AG04450 (cell line): ENCODE measurements around the gene MCF2L. TPM values are rescaled to one million over a fixed set of nuclear protein-coding genes. Genes with fewer than 3 reads are reported as not detected.

ENCODE experiments used
- CTCF ChIA-PET: fragments of 300-600, 350-600 bp; formaldehyde crosslinking; extraction: SDS; loops from one replicate; lab custom pipeline; 2022; ENCODE audit warnings: antibody characterized with exemption, inconsistent platforms; lab: Charles Lee
- POLR2A ChIA-PET: fragments of 350-600 bp; formaldehyde crosslinking; extraction: SDS; loops from one replicate; lab custom pipeline; 2021; ENCODE audit warnings: antibody characterized with exemption, inconsistent platforms; lab: Yijun Ruan, JAX
- DNase-seq: peaks from one replicate; pipeline ENCODE4 v3.0.0-alpha.2; 2011; ENCODE audit warnings: low read depth, low spot score
- H3K27ac ChIP-seq: one replicate; pipeline ENCODE4 v1.5.1; 2012; ENCODE audit warnings: low read depth, low read length, control low read depth
- H3K27me3 ChIP-seq: one replicate; pipeline ENCODE4 v1.6.0; 2012; ENCODE audit warnings: low read length; ENCODE audit not compliant: control insufficient read depth, insufficient read depth
- H3K4me3 ChIP-seq: 2 replicates; pipeline ENCODE4 v1.5.1; 2011; ENCODE audit warnings: mild to moderate bottlenecking, low read depth, low read length, control low read depth
- H3K9me3 ChIP-seq: 2 replicates; pipeline ENCODE4 v1.5.1; 2012; ENCODE audit warnings: low read length; ENCODE audit not compliant: control insufficient read depth, insufficient read depth
- CTCF ChIP-seq: IDR thresholded peaks from 2 replicates; pipeline ENCODE4 v1.5.1; 2011; ENCODE audit warnings: low read depth, low read length, control low read depth, inconsistent platforms
- polyA plus RNA-seq: library from polyadenylated mRNA; depleted of rRNA; stranded (reverse); fragments of >200 nt; gene quantifications from 2 replicates; pipeline ENCODE4 v1.2.3, GENCODE V29; 2011

MCF2L gene
- polyA plus RNA-seq, 1 experiment: 0.04 TPM

DNA sequence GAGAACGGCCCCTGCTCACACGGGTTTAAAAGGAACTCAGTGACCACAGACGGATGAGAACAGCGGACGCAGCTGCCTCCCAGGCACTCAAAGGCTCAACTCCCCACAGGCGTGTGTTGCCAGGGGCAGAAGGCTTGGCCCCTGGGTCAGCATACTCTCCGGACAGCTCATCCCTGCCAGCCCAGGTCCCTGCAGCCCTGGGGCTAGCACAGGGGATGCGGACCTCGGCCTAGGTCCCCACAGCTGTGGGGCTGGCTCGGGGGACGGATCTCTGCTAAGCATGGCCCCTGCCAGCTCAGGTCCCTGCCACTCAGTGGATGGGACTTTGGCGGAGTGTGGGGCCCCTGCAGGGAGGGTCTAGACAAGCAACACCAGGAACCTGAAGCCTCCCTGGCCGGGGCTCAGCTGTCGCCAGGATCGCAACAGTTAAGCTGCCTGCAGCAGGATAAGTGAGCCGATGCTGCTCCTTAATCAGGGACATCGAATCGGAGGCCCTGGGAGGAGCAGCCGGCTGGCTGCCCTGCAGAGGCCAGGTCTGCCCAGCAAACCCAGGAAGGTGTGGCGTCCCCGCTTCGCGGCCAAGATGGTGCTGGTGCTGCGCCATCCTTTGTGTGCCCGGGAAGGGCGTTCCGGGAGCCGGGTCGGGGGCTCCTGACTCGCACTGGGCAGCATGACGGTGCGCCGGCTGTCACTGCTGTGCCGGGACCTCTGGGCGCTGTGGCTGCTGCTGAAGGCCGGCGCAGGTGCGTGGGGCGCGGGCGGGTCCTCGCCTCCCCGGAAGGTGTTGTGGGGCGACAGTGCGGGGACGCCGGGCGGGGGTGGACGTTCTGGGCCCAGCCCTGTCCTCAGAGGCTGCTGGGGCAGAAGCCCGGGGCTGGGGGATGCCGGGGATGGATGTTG is 32.5 kb downstream of the MCF2L start:
- DNase-seq: no peak
- peaks cover 33% of the 10 kb centered on the region for H3K27me3 ChIP-seq
- H3K4me3 ChIP-seq: no peak overlapping the region
- peaks cover 12% of the 10 kb centered on the region; the same call in 1 of the 2 replicates for H3K9me3 ChIP-seq
- ChIA-PET CTCF (interaction anchor here (0.5 kb wide), 1 partner anchor 12 kb away, joined by 3 read pairs; no protein-coding TSS in a partner anchor), POLR2A (no interaction called here)
- H3K27ac ChIP-seq: no peak overlapping the region
- TF ChIP-seq CTCF: no peak

GRCh38 chr13:113002206-113002912 is 33.3 kb downstream of the MCF2L start:
- H3K4me3 ChIP-seq: no peak overlapping the region
- peak; percentile 18; the same call in 1 of the 2 replicates for TF ChIP-seq CTCF
- peaks cover 16% of the 10 kb centered on the region; the same call in 1 of the 2 replicates for H3K9me3 ChIP-seq
- no peak overlapping the region for H3K27ac ChIP-seq
- peaks cover 33% of the 10 kb centered on the region for H3K27me3 ChIP-seq
- ChIA-PET CTCF (no interaction called here), POLR2A (no interaction called here)
- DNase-seq: no peak

GRCh38 chr13:113002913-113003290 is 33.9 kb downstream of the MCF2L start:
- TF ChIP-seq CTCF: no peak
- H3K4me3 ChIP-seq: no peak overlapping the region
- peaks cover 16% of the 10 kb centered on the region; the same call in 1 of the 2 replicates for H3K9me3 ChIP-seq
- no peak for DNase-seq
- H3K27ac ChIP-seq: no peak overlapping the region
- POLR2A ChIA-PET: no interaction called here
- CTCF ChIA-PET: no interaction called here
- peaks cover 32% of the 10 kb centered on the region for H3K27me3 ChIP-seq

DNA sequence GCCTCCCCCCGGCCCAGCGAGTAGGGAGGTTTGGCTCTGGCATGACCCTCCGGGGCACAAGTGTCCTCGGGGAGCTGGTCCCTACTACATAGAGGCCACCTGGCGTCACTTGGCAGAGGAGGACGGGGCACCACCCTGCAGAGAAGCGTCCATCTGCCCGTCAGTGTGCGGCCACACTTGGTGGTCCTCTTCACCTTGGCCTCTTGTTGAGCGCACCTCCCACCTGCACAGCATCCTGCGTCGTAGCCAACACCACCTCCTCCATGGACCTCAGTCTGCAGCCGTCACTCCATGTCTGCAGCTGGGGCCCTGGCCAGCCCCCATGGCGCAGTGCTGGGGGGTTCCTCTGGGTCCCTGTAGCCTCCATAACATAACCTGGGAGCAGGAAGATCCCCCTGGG is 35.1 kb downstream of the MCF2L start:
- Histone ChIP-seq H3K27me3 (peaks cover 27% of the 10 kb centered on the region), H3K4me3 (no peak overlapping the region), H3K27ac (no peak overlapping the region), H3K9me3 (peaks cover 16% of the 10 kb centered on the region; the same call in 1 of the 2 replicates)
- ChIA-PET CTCF (no interaction called here), POLR2A (no interaction called here)
- TF ChIP-seq CTCF: no peak
- DNase-seq: no peak
